PFSK-1 (cell line): ENCODE data around the gene PAN2.

Source experiments
- FOXP2 ChIP-seq: optimal IDR thresholded peaks from 2 replicates; pipeline ENCODE3; 2011; ENCODE audit warnings: borderline replicate concordance, control low read depth, inconsistent platforms; ENCODE audit not compliant: insufficient read depth; ENCODE audit errors: extremely low read length, extremely low read depth
- POLR2AphosphoS5 ChIP-seq: IDR thresholded peaks from 2 replicates; pipeline ENCODE4 v1.6.1; 2012; ENCODE audit warnings: low read depth, mild to moderate bottlenecking, control low read depth, low read length, moderate library complexity
- SIN3A ChIP-seq: IDR thresholded peaks from 2 replicates; pipeline ENCODE4 v1.6.1; 2012; ENCODE audit warnings: mild to moderate bottlenecking, low read length, moderate library complexity, borderline replicate concordance; ENCODE audit not compliant: insufficient read depth
- TAF1 ChIP-seq: IDR thresholded peaks from 2 replicates; pipeline ENCODE4 v1.6.1; 2012; ENCODE audit warnings: low read length, control low read depth, borderline replicate concordance; ENCODE audit not compliant: insufficient read depth
- TF ChIP-seq, protein P1 (sequence below), 2 experiments: IDR thresholded peaks; 2 replicates each; pipeline versions ENCODE4 v1.6.1 to v1.8.0; 2011 to 2012; ENCODE audit warnings: low read depth in 2 of 2, low read length in 2 of 2, control low read depth in 1 of 2, inconsistent platforms in 1 of 2, mild to moderate bottlenecking in 1 of 2, moderate library complexity in 1 of 2; ENCODE audit not compliant: insufficient read depth in 1 of 2

The PAN2 gene

DNA sequence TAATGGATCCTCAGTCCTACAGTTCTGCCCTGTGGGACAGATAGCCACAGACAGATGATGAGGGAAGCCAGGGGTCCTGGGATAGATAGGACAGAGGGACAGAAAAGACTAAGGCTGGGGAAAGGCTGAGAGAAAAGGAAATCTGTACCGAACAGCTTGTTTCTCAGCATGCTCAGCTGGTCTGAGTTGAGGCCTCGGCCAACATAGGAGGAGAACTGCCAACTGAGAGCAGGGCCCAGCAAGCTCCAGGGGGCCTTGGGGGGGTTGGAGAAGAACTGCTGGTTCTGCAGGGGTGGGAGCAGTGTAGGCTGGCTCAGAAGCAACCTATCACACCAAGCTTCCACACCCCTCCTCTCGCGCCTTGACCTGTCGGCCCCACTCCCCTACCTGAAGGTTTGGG is 15.0 kb upstream of the PAN2 start:
- TF ChIP-seq, protein P1, sequence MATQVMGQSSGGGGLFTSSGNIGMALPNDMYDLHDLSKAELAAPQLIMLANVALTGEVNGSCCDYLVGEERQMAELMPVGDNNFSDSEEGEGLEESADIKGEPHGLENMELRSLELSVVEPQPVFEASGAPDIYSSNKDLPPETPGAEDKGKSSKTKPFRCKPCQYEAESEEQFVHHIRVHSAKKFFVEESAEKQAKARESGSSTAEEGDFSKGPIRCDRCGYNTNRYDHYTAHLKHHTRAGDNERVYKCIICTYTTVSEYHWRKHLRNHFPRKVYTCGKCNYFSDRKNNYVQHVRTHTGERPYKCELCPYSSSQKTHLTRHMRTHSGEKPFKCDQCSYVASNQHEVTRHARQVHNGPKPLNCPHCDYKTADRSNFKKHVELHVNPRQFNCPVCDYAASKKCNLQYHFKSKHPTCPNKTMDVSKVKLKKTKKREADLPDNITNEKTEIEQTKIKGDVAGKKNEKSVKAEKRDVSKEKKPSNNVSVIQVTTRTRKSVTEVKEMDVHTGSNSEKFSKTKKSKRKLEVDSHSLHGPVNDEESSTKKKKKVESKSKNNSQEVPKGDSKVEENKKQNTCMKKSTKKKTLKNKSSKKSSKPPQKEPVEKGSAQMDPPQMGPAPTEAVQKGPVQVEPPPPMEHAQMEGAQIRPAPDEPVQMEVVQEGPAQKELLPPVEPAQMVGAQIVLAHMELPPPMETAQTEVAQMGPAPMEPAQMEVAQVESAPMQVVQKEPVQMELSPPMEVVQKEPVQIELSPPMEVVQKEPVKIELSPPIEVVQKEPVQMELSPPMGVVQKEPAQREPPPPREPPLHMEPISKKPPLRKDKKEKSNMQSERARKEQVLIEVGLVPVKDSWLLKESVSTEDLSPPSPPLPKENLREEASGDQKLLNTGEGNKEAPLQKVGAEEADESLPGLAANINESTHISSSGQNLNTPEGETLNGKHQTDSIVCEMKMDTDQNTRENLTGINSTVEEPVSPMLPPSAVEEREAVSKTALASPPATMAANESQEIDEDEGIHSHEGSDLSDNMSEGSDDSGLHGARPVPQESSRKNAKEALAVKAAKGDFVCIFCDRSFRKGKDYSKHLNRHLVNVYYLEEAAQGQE (IDR thresholded peaks at IDR 0.05; ENCODE audit: insufficient read depth in 1 of 2, low read depth in 2 of 2, low read length in 2 of 2), result no peak
- no peak for TF ChIP-seq FOXP2
- no peak for TF ChIP-seq SIN3A
- TF ChIP-seq TAF1, result no peak
- no peak for TF ChIP-seq POLR2AphosphoS5

GRCh38 chr12:56346675-56347074 is 12.9 kb upstream of the PAN2 start:
- no peak for TF ChIP-seq POLR2AphosphoS5
- TF ChIP-seq TAF1, result no peak
- no peak for TF ChIP-seq SIN3A
- TF ChIP-seq, protein P1 (IDR thresholded peaks at IDR 0.05; ENCODE audit: insufficient read depth in 1 of 2, low read depth in 2 of 2, low read length in 2 of 2), result no peak
- no peak for TF ChIP-seq FOXP2

- TF ChIP-seq, protein P1 (IDR thresholded peaks at IDR 0.05; ENCODE audit: insufficient read depth in 1 of 2, low read depth in 2 of 2, low read length in 2 of 2), result no peak
- TF ChIP-seq POLR2AphosphoS5 (no peak), TAF1 (no peak), SIN3A (no peak), FOXP2 (no peak)
Observed at GRCh38 chr12:56341616-56342015, 7.8 kb upstream of the PAN2 start.

GRCh38 chr12:56339158-56339422 is 5.3 kb upstream of the PAN2 start:
- no peak for TF ChIP-seq SIN3A
- TF ChIP-seq TAF1, result no peak
- no peak for TF ChIP-seq POLR2AphosphoS5
- TF ChIP-seq, protein P1 (IDR thresholded peaks at IDR 0.05; ENCODE audit: insufficient read depth in 1 of 2, low read depth in 2 of 2, low read length in 2 of 2), result no peak
- TF ChIP-seq FOXP2, result no peak

- TF ChIP-seq POLR2AphosphoS5 (no peak), TAF1 (no peak), FOXP2 (no peak), SIN3A (no peak)
- TF ChIP-seq, protein P1 (IDR thresholded peaks at IDR 0.05; ENCODE audit: insufficient read depth in 1 of 2, low read depth in 2 of 2, low read length in 2 of 2), result no peak
Observed at GRCh38 chr12:56338308-56339157, 4.7 kb upstream of the PAN2 start, which contains the start of gene IL23A. TSS of gene IL23A (plus strand) at chr12:56338884. CDS start at chr12:56339045, 161 bp downstream.
